WI38 (cell line): ENCODE results near the gene MRC1.

ENCODE experiments used
- H3K4me3 ChIP-seq: 2 replicates; pipeline ENCODE4 v1.5.1; 2011; ENCODE audit warnings: low read depth, mild to moderate bottlenecking, control low read depth, low read length
- TF ChIP-seq, protein P1 (sequence below): IDR thresholded peaks from 2 replicates; pipeline ENCODE4 v1.5.1; 2012; ENCODE audit warnings: low read depth, mild to moderate bottlenecking, control low read depth, low read length

Gene MRC1

DNA sequence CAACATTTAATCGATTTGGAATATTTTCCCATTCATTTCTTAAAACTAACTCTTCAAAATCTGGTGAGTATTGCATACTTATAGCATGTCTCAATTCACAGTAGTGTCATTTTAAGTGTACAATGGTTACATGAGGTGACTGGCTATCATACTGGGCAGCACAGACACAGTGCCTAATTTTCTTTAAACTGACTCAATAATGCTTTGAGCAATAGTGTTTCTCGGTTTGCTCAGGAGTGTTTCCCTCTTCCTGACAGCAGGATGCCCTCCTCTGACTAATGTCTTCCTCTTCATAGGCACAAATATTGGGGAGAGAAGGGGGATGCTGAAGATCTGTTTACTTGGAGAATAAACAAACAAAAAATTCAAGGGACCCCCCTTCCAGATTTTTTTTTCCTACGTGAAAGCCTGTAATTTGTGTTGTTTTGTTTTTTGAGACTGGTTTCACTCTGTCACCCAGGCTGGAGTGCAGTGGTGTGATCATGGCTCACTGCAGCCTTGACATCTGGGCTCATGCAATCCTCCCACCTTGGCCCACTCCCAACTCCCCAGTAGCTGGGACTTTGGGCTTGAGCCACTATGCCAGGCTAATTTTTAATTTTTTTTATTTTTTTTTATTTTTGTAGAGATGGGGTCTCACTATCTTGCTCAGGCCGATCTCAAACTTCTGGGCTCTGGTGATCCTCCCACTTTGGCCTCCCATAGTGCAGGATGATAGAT lies 2.2 kb downstream of the MRC1 start:
- TF ChIP-seq, protein P1, sequence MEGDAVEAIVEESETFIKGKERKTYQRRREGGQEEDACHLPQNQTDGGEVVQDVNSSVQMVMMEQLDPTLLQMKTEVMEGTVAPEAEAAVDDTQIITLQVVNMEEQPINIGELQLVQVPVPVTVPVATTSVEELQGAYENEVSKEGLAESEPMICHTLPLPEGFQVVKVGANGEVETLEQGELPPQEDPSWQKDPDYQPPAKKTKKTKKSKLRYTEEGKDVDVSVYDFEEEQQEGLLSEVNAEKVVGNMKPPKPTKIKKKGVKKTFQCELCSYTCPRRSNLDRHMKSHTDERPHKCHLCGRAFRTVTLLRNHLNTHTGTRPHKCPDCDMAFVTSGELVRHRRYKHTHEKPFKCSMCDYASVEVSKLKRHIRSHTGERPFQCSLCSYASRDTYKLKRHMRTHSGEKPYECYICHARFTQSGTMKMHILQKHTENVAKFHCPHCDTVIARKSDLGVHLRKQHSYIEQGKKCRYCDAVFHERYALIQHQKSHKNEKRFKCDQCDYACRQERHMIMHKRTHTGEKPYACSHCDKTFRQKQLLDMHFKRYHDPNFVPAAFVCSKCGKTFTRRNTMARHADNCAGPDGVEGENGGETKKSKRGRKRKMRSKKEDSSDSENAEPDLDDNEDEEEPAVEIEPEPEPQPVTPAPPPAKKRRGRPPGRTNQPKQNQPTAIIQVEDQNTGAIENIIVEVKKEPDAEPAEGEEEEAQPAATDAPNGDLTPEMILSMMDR = no peak

GRCh38 chr10:17814973-17815372 lies 5.8 kb downstream of the MRC1 start:
- TF ChIP-seq, protein P1 = no peak
- H3K4me3 ChIP-seq = no peak overlapping the region

More for the DNA sequence above, 2.2 kb downstream of the MRC1 start:
- H3K4me3 ChIP-seq = no peak overlapping the region

GRCh38 chr10:17816199-17816598 lies 7.1 kb downstream of the MRC1 start:
- H3K4me3 ChIP-seq = no peak overlapping the region
- TF ChIP-seq, protein P1 = no peak

DNA sequence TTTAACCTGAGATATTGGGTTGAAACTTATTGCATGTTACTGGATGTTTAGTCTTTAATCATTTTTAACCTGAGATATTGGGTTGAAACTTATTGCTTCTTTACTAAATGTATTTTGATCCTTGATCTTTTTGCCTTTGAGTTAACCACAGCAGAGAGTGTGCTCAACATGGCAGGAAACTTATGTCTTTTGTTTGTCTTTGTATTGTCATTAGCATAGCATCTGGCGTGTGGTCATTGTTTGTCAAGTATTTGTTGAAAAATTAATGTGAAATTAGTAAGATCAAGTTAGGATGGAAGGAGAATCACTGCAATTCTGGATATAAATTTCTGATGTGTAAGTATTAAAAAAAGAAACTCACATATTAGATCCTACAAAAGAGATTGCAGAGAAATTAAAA lies 8.2 kb downstream of the MRC1 start:
- TF ChIP-seq, protein P1 = no peak

DNA sequence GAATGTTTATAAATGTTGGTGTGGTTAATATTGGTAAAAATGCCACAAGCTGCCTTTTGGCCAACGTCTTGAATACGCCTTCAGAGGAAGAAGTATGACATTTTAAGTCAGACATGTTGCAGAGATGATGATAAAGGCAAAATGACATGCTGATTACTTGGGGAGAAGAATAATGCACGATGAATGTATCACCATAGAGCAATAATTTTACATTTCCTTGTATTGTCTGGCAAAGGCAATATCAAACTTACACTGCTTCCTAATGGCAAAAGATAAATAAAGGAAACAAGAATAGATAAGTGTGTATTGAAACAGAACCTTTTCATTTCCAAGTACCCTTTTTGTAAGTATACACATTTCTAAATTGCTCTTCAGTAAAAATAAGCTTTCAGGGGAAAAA lies 8.6 kb downstream of the MRC1 start:
- H3K4me3 ChIP-seq = no peak overlapping the region
- TF ChIP-seq, protein P1 = no peak

More for the DNA sequence above, 8.2 kb downstream of the MRC1 start:
- H3K4me3 ChIP-seq = no peak overlapping the region

GRCh38 chr10:17819836-17820235 lies 10.7 kb downstream of the MRC1 start:
- TF ChIP-seq, protein P1 = no peak
- no peak overlapping the region for H3K4me3 ChIP-seq

DNA sequence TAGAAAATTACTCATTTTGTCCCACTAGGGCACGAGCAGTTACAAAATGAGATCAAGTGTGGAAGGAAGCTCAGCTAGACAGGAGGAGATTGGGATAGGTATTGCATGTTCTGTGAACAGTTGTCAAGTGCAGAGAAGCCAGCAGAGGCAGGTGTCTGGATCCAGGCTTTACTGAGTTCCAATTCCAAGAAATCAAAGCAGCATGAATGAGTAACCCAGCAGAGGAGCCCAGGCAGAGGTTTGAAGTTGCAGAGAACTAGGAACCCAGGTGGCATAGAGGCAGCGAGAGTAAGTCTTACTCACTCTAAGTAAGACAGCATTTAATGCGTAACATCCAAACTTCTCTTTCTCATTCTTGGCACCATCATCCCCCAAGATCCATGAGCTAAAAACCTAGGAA lies 11.8 kb downstream of the MRC1 start:
- H3K4me3 ChIP-seq = no peak overlapping the region
- TF ChIP-seq, protein P1 = no peak
